Lower lobe of right lung (tissue), 2 donors: Measurements from ENCODE around the gene ARL13A. TPM values are rescaled to one million over a fixed set of nuclear protein-coding genes. Genes with fewer than 3 reads are reported as not detected.

Experiments used
- ATAC-seq, 2 donors: fragments of 200-7000 bp; cut with Tn5 transposase; one replicate each; pipeline ENCODE4 v1.9.1; 2020 to 2022; ENCODE audit warnings: mild to moderate bottlenecking in 2 of 2, moderate library complexity in 2 of 2
- DNase-seq: peaks from one replicate; pipeline ENCODE4 v3.0.0-alpha.2; 2020
- H3K27ac ChIP-seq: fragments of 200-600 bp; one replicate; pipeline ENCODE4 v1.8.0; 2022
- H3K27me3 ChIP-seq: fragments of 200-600 bp; one replicate; pipeline ENCODE4 v1.8.0; 2022; ENCODE audit warnings: low read depth
- H3K36me3 ChIP-seq: fragments of 200-600 bp; one replicate; pipeline ENCODE4 v1.8.0; 2022; ENCODE audit warnings: mild to moderate bottlenecking
- H3K4me1 ChIP-seq: fragments of 200-600 bp; one replicate; pipeline ENCODE4 v1.8.0; 2022
- H3K4me3 ChIP-seq: fragments of 200-600 bp; one replicate; pipeline ENCODE4 v1.8.0; 2022; ENCODE audit warnings: mild to moderate bottlenecking
- H3K9me3 ChIP-seq: fragments of 200-600 bp; one replicate; pipeline ENCODE4 v1.8.0; 2022
- intact Hi-C: fragments of 100-400 bp; cut with DNase I; formaldehyde crosslinking; loops from one replicate; pipeline ENCODE4 v1.11.0; 2022
- total RNA-seq: library from RNA; stranded (reverse); fragmentation: NEBNext Ultra II Directional; extraction: Animal tissue kit (Norgen Biotek cat#: 25700); gene quantifications from one replicate; pipeline ENCODE4 v1.2.1, GENCODE V29; 2021
- TF ChIP-seq, protein P1 (sequence below): fragments of 200-600 bp; IDR thresholded peaks from one replicate; pipeline ENCODE4 v1.8.0; 2022; ENCODE audit warnings: antibody characterized with exemption, mild to moderate bottlenecking
- donor health status: DM: no; HTN: yes; CAD: no; lungs with severe emphysema.

The ARL13A gene
- total RNA-seq, 1 donor from 2014 or later: not detected

DNA sequence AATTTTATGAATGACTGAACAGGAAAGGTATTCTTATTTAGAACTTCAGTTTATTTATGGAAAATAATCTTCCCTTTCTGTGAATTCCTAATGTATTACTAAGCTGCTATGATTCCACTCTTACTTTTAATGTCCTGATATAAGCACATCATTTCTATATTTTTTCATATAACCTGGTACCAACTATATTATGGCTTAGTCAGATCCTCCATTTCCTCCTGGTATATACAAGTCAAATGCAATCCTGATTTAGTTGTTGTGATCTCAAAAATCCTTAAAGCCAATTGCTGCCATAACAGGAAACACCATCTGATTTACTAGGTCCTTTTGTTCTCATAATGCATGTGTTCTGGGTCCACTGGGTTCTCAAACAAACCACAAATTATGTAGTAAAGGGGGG, 55.6 kb downstream of the ARL13A start:
- peaks cover 44% of the 10 kb centered on the region for H3K36me3 ChIP-seq
- TF ChIP-seq, protein P1, sequence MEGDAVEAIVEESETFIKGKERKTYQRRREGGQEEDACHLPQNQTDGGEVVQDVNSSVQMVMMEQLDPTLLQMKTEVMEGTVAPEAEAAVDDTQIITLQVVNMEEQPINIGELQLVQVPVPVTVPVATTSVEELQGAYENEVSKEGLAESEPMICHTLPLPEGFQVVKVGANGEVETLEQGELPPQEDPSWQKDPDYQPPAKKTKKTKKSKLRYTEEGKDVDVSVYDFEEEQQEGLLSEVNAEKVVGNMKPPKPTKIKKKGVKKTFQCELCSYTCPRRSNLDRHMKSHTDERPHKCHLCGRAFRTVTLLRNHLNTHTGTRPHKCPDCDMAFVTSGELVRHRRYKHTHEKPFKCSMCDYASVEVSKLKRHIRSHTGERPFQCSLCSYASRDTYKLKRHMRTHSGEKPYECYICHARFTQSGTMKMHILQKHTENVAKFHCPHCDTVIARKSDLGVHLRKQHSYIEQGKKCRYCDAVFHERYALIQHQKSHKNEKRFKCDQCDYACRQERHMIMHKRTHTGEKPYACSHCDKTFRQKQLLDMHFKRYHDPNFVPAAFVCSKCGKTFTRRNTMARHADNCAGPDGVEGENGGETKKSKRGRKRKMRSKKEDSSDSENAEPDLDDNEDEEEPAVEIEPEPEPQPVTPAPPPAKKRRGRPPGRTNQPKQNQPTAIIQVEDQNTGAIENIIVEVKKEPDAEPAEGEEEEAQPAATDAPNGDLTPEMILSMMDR: no peak
- H3K27me3 ChIP-seq: no peaks in the 10 kb centered on the region
- no peak overlapping the region for H3K27ac ChIP-seq
- no peaks in the 10 kb centered on the region for H3K4me1 ChIP-seq
- no peaks in the 10 kb centered on the region for H3K9me3 ChIP-seq
- ATAC-seq: no peak
- intact Hi-C loops: no loop called here
- H3K4me3 ChIP-seq: no peak overlapping the region
- DNase-seq: no peak

DNA sequence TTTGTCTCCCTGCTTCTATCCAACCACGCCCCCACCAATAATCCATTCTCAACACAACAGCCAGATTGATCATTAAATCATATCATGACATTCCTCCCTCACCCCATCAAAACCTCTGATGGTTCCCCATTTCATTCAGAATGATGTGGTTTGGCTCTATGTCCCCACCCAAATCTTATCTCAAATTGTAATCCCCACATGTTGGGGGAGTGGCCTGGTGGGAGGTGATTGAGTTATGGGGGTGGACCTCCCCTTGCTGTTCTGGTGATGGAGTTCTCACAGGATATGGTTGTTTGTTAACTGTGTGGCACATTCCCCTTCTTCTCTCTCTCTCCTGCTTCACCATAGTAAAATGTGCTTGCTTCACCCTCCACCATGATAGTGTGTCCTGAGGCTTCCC, 59.1 kb downstream of the ARL13A start:
- ATAC-seq: no peak
- H3K4me3 ChIP-seq: no peak overlapping the region
- H3K27ac ChIP-seq: no peak overlapping the region
- peaks cover 33% of the 10 kb centered on the region for H3K36me3 ChIP-seq
- TF ChIP-seq, protein P1: no peak
- no peaks in the 10 kb centered on the region for H3K9me3 ChIP-seq
- H3K27me3 ChIP-seq: no peaks in the 10 kb centered on the region
- DNase-seq: no peak
- no peaks in the 10 kb centered on the region for H3K4me1 ChIP-seq
- intact Hi-C loops: no loop called here

DNA sequence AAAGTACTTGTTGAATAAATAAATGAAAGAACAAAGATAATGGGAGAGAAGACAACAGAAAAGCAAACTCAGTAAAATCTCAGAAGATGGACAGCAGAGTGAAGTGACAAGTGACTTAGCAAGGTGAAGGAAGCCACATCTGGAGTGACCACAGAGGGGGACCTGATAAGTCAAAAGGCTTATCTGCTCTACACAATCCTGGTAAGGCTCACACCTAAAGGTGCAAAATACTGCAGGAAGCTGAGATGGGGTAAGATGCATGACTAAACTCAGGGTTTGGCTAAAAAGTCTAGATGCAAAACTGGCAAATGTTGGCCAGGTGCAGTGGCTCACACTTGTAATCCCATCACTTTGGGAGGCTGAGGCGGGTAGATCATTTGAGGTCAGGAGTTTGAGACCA, 60.2 kb downstream of the ARL13A start:
- peaks cover 37% of the 10 kb centered on the region for H3K36me3 ChIP-seq
- no peak overlapping the region for H3K27ac ChIP-seq
- no peaks in the 10 kb centered on the region for H3K9me3 ChIP-seq
- no peak overlapping the region for H3K4me3 ChIP-seq
- DNase-seq (no peak), ATAC-seq (no peak)
- intact Hi-C loops: no loop called here
- TF ChIP-seq, protein P1: no peak
- no peaks in the 10 kb centered on the region for H3K4me1 ChIP-seq
- no peaks in the 10 kb centered on the region for H3K27me3 ChIP-seq

DNA sequence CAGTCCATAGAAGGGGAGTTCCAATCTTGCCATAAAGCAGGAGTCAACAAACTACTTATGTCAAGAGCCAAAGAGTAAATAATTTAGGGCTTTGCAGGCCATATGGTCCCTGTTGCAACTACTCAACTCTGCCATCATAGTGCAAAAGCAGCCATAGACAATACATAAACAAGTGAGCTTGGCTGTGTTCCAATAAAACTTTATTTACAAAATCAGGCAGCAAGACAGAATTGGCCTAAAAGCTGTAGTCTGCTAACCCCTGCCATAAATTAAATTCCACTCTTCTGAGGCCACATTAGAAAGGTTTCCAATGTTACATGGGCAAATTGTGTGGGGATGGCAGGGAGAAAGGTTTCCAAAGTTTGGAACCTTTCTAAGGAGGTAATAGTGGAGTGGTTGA, 67.7 kb downstream of the ARL13A start:
- peaks cover 62% of the 10 kb centered on the region for H3K36me3 ChIP-seq
- intact Hi-C loops: no loop called here
- TF ChIP-seq, protein P1: no peak
- no peak for DNase-seq
- H3K4me1 ChIP-seq: no peaks in the 10 kb centered on the region
- no peak for ATAC-seq
- H3K4me3 ChIP-seq: no peak overlapping the region
- H3K9me3 ChIP-seq: no peaks in the 10 kb centered on the region
- H3K27ac ChIP-seq: no peak overlapping the region
- H3K27me3 ChIP-seq: no peaks in the 10 kb centered on the region

DNA sequence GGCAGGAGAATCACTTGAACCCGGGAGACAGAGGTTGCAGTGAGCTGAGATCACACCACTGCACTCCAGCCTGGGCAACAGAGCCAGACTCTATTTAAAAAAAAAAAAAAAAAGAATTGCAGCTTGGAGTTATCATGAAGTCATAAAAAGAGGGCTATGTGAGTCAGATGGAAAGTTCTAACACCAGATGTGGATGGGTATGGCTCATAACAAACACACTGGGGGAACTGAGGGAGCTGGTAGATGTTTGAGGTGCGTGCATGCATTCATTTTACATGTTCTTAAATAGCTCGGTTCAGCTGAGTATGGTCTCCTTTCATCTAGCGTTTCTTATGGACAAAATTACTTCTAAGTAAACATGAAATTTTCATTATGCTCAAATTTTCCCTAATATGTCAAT, 70.7 kb downstream of the ARL13A start:
- no peaks in the 10 kb centered on the region for H3K27me3 ChIP-seq
- H3K27ac ChIP-seq: no peak overlapping the region
- intact Hi-C loops: no loop called here
- ATAC-seq (no peak), DNase-seq (no peak)
- H3K36me3 ChIP-seq: peaks cover 49% of the 10 kb centered on the region
- TF ChIP-seq, protein P1: no peak
- no peaks in the 10 kb centered on the region for H3K4me1 ChIP-seq
- H3K4me3 ChIP-seq: no peak overlapping the region
- no peaks in the 10 kb centered on the region for H3K9me3 ChIP-seq

Other genes starting within 250 kb of the ARL13A start
- gene SYTL4, start 237.6 kb upstream of the ARL13A start, total RNA-seq: 15.3 TPM
- gene CSTF2, start 149.3 kb upstream of the ARL13A start, total RNA-seq: 13.9 TPM
- gene NOX1, start 95.3 kb upstream of the ARL13A start, total RNA-seq: not detected
- 8.1 TPM for gene XKRX, start 40.8 kb upstream of the ARL13A start, total RNA-seq
- 19.4 TPM for gene TRMT2B, start 82.4 kb downstream of the ARL13A start, total RNA-seq
- gene TMEM35A, start 109.2 kb downstream of the ARL13A start, total RNA-seq: 1.5 TPM
- gene CENPI, start 128.5 kb downstream of the ARL13A start, total RNA-seq: 1.4 TPM